Activated CD4-positive, alpha-beta T cell treated with anti-CD3 and anti-CD28 coated beads, Interleukin-2, amount 50 U/mL, for 16 hours (primary cell): ENCODE measurements around the gene SLC35F1.
A peak's percentile ranks its signal among the peaks of the same experiment; 100 is the strongest.
"Not testable (repeated sequence)": the region's sequence is repeated elsewhere in the genome, so short reads cannot be mapped to it uniquely, and the experiment has no call there.

Source experiments
- DNase-seq: peaks from one replicate; pipeline ENCODE4 v3.0.0-alpha.2; 2020

The SLC35F1 gene

DNA sequence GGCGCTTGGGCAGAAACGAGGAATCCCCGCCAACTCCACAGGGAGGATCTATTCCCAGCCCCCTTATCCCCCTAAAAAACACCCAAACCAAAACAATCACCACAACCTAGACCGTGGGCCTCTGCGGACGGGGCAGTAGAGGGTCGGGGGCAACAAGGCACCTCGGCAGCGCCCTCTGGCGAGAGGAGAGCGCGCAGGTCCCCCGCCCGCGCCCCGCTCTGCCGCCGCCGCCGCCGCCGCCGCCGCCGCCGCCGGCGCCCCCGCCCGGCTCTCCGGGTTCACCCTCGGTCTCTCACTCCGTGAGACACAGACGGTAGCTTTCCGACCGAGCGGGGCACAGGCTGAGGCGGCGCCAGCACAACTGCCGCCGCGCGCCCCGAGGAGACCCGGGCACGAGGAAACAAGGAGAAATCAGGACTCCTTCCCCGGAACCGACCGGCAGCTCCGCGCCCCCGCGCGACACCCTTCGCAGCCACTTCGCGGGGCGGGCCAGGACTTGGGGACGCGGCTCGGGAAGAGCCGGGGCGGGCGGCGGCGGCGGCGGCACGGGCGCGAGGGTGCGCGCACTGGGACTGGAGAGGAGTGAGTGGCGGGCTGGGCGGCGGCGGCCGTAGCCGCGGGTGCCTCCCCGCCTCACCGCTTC is at the start of gene SLC35F1:
Gene SLC35F1 (plus strand): TSS at position 307 of the 643 bp plus-strand sequence.
- peak; percentile 17 for DNase-seq

DNA sequence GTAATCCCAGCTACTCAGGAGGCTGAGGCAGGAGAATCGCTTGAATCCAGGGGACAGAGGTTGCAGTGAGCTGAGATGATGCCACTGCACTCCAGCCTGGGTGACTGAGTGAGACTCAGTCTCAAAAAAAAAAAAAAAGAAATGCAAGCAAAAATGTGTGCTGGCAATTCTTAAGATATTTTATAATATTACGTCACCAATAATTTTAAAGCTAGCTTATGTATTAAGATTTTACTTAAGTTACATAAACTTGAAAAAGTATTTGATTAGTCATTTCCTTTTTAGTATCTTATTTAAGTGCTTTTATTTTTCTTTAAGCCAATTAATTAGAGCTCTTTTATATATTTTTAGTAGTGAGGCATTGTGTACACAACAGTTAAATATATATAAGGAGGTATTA is 48.5 kb upstream of the SLC35F1 start:
- not testable (repeated sequence) for DNase-seq

DNA sequence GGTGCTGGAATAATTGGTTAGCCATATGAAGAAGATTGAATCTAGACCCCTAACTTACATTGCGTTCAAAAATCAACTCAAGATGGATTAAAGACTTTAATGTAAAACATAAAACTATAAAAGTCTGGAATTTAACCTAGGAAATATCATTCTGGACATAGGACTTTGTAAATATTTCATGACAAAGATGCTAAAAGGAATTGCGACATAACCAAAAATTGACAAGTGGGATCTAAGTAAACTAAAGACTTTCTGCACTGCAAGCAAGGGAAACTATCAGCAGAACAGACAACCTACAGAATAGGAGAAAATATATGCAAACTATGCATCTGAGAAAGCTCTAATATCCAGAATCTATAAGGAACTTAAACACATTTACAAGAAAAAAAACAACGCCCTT is 45.5 kb upstream of the SLC35F1 start:
- no peak for DNase-seq

DNA sequence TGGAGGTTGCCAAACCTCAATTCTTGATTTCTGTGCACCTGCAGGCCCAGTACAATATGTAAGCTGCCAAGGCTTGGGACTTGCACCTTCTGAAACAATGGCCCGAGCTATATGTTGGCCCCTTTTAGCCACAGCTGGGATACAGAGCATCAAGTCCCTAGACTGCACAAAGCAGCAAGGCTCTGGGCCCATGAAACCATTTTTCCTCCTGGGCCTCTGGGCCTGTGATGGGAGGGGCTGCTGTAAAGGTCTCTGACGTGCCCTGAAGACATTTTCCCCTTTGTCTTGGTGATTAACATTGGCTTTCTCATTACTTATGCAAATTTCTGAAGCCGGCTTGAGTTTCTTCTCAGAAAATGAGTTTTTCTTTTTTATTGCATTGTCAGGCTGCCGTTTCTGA is 40.5 kb upstream of the SLC35F1 start:
- DNase-seq = no peak

DNA sequence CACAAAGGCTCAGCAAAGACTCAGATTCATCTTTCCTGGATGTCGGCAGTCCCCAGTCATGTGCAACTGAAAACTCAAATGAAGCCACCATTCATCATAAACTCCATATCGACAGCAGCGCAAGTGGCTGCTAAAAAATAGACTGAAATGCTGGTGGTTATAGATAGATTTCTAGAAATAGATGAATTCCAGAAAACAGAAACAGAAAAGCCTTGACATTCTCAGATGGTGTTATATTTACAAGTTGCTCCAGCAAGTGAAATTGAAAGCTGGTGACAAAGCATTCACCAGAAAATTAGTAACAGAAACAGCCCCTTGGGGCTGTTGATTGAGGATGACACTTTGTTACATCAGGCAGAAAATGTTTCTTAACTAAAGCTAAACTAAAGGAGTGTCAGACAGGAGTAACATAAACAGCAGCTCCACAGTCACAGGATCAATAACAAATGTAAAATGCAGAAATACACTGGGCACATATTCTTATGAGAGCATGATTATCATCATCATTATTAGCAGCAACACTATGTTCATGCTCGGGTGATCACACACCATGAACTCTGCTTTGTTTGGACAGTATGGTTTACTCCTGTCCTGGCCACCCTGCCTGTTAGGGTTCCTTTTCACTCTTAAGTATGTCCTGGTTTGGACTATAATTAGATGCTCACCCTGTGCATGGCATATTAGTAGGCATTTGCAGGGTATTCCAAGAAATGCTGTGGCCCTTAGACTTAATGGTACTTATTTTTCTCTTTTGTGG is 36.4 kb upstream of the SLC35F1 start:
- DNase-seq = peak; percentile 1

DNA sequence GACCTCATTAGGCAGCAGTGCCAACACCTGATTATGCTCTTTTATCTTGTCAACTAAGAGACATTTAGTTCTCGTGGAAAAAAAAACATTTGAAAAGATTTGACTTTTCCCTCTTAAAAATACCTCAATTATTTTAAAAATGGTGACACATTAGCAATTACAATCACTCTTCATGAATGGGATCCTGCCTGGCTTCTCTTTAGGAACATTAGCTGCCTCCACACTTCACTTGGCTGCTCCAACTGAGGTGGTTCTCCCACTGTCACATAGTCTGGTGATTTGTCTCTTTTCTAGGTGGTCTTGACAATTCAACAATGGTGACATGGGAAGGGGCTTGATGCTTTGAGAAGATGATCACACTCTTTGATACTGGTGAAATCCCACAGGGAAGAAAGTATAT is 26.2 kb upstream of the SLC35F1 start:
- no peak for DNase-seq

GRCh38 chr6:117890172-117890571 is 16.9 kb upstream of the SLC35F1 start:
- DNase-seq = no peak

DNA sequence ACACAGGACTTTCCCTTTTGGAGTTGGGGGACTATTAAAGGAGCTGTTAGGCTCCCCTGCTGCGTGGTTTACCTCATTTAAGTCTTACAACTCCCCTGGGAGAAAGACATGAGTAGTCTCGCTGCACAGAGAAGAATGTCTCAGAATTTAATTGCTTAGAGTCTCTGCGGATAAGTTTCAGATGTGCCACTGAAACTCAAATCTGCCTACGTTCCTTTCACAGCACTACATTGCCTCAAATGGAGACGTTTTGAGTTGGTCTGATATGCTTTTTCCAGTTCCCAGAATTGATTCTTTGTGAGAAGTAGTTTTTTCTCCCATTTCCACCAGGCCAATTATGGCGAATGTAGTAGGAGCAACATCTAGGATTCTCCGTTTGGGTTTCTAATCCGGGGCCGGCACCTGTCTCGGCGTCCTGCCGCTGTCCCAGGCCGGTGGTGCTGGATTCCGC is 532 bp upstream of the SLC35F1 start:
- no peak for DNase-seq

DNA sequence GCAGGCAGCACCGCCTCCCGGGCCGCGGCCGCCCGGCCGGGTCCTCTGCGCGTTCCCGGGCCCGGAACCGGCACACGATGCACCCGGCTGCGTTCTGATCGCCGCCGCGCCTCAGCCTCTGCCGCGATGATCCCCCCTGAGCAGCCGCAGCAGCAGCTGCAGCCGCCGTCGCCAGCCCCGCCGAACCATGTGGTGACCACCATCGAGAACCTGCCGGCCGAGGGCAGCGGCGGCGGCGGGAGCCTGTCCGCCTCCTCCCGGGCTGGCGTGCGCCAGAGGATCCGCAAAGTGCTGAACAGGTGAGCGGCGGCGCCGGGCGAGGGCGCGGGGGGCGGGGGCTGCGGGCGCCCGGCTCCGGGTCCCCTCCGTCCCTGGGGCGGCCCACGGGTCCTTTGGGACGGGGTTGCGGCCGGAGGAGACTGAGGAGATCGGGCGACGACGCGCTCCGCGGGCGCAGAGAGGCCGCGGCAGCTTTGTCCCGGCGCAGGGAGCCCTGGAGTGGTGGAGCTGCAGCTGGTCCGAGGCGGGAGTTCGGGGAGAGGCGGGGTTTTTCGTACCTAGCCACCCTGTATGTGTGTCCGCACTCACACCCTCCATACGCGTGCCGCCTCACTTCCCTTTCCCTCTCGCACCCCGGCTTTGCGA is 659 bp downstream of the SLC35F1 start:
- no peak for DNase-seq

- no peak for DNase-seq
Measured at GRCh38 chr6:117908246-117909068, 1.4 kb downstream of the SLC35F1 start.

- no peak for DNase-seq
Measured at GRCh38 chr6:117909638-117910037, 2.6 kb downstream of the SLC35F1 start.

DNA sequence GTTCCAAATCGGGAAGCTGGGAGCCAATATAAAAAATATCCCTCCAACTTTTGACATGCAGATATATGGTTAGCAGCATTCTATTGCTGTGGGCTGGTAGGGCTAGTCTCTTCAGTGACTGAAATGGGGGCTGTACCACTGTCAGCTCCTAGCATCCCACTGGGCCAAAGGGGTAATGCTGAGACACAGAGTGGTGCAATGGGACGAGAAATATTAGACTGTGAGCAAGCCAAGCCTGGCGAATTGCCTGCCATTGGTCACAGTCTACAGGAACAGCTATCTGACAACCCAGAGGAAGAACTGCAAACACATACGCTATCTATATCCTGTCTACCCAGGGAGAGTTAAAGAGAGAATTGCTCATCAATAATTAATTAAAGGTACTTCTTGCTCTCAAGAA is 3.5 kb downstream of the SLC35F1 start:
- DNase-seq = no peak

- DNase-seq = no peak
Measured at GRCh38 chr6:117911150-117911549, 4.1 kb downstream of the SLC35F1 start.

DNA sequence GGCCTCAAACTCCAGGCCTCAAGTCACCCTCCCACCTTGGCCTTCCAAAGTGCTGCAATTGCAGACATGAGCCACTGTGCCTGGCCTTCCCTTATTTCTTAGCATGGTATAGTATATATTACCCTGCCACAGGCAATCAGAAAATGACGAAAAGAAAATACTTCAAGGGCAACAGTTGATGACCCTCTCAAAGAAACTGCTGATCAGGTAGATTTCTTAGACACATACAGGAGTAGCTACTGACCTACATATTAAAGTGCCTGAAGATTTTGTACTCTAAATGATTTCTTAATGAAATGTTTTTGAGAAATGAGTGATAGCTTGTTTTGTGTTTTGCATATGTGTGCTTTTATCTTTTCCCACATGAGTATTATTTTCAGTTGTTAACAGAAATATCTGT is 4.6 kb downstream of the SLC35F1 start:
- no peak for DNase-seq

GRCh38 chr6:117915846-117916245 is 8.8 kb downstream of the SLC35F1 start:
- DNase-seq = no peak

DNA sequence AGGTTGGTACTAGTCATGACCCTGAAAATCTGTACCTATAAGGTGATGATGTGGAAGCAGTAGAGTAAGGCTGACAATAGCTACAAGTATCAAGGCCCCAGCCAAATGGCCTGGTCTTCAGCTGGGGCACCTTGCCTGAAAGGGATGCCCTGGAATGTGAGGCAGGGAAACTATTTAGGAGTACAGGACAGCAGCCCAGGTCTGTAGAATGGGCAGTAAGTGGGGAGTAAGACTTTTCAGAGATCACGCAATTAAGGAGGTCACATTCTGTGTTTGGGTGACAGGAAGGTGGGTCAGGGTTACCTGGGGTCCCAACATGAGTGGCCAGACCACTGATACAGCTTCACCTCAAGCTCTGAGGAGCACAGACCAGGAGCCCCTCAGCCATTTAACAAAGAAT is 9.4 kb downstream of the SLC35F1 start:
- no peak for DNase-seq

DNA sequence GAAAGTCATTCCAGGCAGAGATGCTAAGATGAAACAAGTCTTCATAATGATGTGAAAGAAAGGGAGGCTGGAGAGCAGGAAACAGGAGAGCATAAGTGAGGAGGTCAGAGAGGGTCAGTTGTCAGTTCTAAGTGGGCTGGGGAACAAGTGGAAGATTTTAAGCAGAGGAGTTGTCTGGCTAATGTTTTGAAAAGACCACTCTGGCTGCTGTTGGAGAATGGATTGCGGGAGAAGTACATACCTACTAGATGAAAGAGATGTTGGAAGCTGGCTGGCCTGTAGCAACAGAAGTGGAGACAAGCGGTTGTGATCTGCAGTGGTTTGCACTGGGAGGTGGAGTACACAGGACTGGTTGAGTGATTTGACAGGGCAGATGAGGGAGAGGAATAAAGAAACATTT is 10.1 kb downstream of the SLC35F1 start:
- DNase-seq = no peak

DNA sequence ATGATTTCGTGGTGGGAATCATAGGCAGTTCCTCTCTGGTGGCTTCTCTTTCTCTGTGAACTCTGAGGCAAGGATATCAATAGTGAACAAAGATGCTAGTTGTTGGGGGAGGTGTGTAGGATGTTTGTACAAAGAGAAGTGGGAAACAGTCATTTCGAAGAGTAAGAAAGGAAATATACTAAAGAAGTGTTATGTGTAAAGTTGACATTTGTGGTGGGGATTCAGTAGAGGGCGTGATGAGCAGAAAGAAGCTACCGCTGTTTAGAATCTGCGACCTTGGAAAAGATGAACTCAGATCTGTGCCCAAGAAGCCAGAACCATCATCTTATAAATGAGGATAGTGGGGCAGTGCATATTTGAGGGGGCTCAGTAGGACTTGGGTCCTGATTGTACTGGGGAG is 11.4 kb downstream of the SLC35F1 start:
- DNase-seq = no peak

- no peak for DNase-seq
Measured at GRCh38 chr6:117919275-117919674, 12.2 kb downstream of the SLC35F1 start.

GRCh38 chr6:117919775-117920729 is 13.0 kb downstream of the SLC35F1 start:
- no peak for DNase-seq

DNA sequence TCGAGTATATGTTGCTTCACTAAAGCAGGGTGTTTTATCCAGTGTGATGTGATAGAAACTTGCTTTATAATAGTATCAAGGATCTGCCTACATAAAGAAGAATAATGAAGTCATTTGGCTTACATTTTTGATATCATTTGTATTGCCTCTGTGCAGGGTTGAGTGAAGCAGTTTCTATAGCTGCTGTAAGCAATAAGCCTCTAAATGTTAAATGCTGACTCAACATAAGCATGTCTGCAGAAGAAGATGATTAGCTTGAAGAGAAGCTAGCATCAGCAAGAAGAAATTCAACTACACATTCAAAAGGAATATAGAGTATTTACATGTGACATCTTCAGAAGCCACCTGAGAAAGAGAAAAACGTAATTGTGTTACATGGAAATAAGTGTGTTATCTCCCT is 17.6 kb downstream of the SLC35F1 start:
- DNase-seq = no peak

DNA sequence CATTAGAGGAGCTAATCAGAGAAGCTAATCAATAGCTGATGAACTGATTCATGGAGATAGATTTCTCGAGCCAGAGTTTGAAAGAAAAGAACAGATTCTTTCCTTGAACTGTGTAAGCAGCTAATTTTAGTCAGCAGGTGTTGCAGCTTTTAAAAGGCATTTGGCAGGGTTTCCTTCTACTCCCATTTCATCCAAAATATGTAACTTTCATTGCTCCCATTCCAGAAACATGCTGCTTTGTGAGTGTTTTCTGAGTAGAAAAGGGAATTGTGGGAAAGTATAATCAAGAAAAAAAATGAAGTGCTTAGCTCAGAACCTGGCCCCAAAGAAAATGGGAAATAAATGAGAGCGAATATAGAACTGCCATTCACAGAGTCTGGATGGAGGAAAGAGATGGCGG is 20.8 kb downstream of the SLC35F1 start:
- DNase-seq = no peak
